Fibroblast of lung (primary cell): Measurements from ENCODE around the gene AGPAT4.

Experiments used
- CTCF ChIP-seq, 2 donors: IDR thresholded peaks in 1 of 2; conservative IDR thresholded peaks in 1 of 2; 1 replicate in 1 of 2; 2 replicates in 1 of 2; pipeline ENCODE4 v1.5.1; 2011 to 2012; ENCODE audit warnings: low read length in 2 of 2, control low read depth in 1 of 2, inconsistent platforms in 1 of 2, low read depth in 1 of 2, mild to moderate bottlenecking in 1 of 2
- EZH2 ChIP-seq: IDR thresholded peaks from 2 replicates; pipeline ENCODE4 v1.5.1; 2012; ENCODE audit warnings: low read length, control low read depth, mild to moderate bottlenecking; ENCODE audit errors: missing control alignments

- TF ChIP-seq CTCF (conservative IDR thresholded peaks at IDR 0.05 in 1 of 2, IDR thresholded peaks at IDR 0.05 in 1 of 2; ENCODE audit: low read depth in 1 of 2, low read length in 2 of 2) (no peak), EZH2 (no peak)
Measured at GRCh38 chr6:161228921-161229591, 44.8 kb downstream of the AGPAT4 start.
